Small intestine (tissue), 7 donors: ENCODE data around the gene TPRG1L. TPM values are rescaled to one million over a fixed set of nuclear protein-coding genes. Genes with fewer than 3 reads are reported as not detected.

Source experiments
- DNase-seq, 2 donors: peaks; one replicate each; pipeline versions ENCODE4 v3.0.0 to v3.0.0-alpha.2; 2013
- FAIRE-seq: peaks from 2 replicates; lab custom pipeline; 2012; peaks lifted over from hg19 to GRCh38; lab: Jason Lieb, UNC
- H3K27ac ChIP-seq, 3 donors: one replicate each; pipeline ENCODE4 v1.5.1; 2013; ENCODE audit warnings: low read length in 2 of 3, mild to moderate bottlenecking in 2 of 3, control low read depth in 1 of 3, inconsistent platforms in 1 of 3, low read depth in 1 of 3, moderate library complexity in 1 of 3
- H3K27me3 ChIP-seq, 3 donors: one replicate each; pipeline ENCODE4 v1.6.1; 2013; ENCODE audit warnings: low read length in 3 of 3, inconsistent platforms in 1 of 3; ENCODE audit not compliant: control insufficient read depth in 3 of 3, insufficient read depth in 3 of 3
- H3K36me3 ChIP-seq, 3 donors: one replicate each; pipeline ENCODE4 v1.6.1; 2013; ENCODE audit warnings: low read length in 3 of 3, inconsistent platforms in 1 of 3, low read depth in 1 of 3, mild to moderate bottlenecking in 1 of 3, moderate library complexity in 1 of 3; ENCODE audit not compliant: control insufficient read depth in 3 of 3, insufficient read depth in 2 of 3
- H3K4me1 ChIP-seq, 3 donors: one replicate each; pipeline ENCODE4 v1.6.1; 2013; ENCODE audit warnings: low read length in 2 of 3, inconsistent platforms in 1 of 3, low read depth in 1 of 3, mild to moderate bottlenecking in 1 of 3, moderate library complexity in 1 of 3; ENCODE audit not compliant: control insufficient read depth in 3 of 3, insufficient read depth in 2 of 3
- H3K4me3 ChIP-seq, 3 donors: one replicate each; pipeline ENCODE4 v1.5.1; 2013; ENCODE audit warnings: low read length in 3 of 3, control low read depth in 1 of 3, inconsistent platforms in 1 of 3, low read depth in 1 of 3, mild to moderate bottlenecking in 1 of 3, moderate library complexity in 1 of 3
- H3K9me3 ChIP-seq, 2 donors: one replicate each; pipeline ENCODE4 v1.6.1; 2013; ENCODE audit warnings: low read depth in 1 of 2, low read length in 1 of 2; ENCODE audit not compliant: control insufficient read depth in 2 of 2, insufficient read depth in 1 of 2
- whole genome bisulfite sequencing, 3 donors: extraction: QIAGEN DNeasy Blood & Tissue Kit; methylation state at CpG; one replicate each; pipeline ENCODE4 v1.1.7; 2013; 5-methylcytosine and 5-hydroxymethylcytosine counted together
- polyA plus RNA-seq, 4 donors: library from polyadenylated mRNA; stranded (reverse) in 3 of 4; unstranded in 1 of 4; fragments of 200-250 nt in 3 of 4; fragments of 120-200 nt in 1 of 4; gene quantifications; one replicate each; pipeline versions ENCODE4 v1.2.1 to v1.2.3, GENCODE V29; 2013
- donor health status: healthy with polysubstance abuse.
- donor health status: control.
- donor health status: control.
- donor health status: Bipolar disorder and iron deficiency.
- donor health status: healthy.

TPRG1L gene
- polyA plus RNA-seq, 4 donors = 41.2 to 97.8 (median 92.0) TPM

- FAIRE-seq (no peak), DNase-seq (no peak)
- H3K9me3 ChIP-seq = no peaks in the 10 kb centered on the region
- peaks cover 0 to 9% (median 0%) of the 10 kb centered on the region in 3 donors for H3K4me1 ChIP-seq
- peaks cover 0 to 11% (median 0%) of the 10 kb centered on the region in 3 donors for H3K27me3 ChIP-seq
- H3K36me3 ChIP-seq = no peaks in the 10 kb centered on the region
- 65 to 77% (median 73%) methylated on average over 11 of the region's 11 CpGs for WGBS, 3 donors
- no peak overlapping the region for H3K27ac ChIP-seq
- no peak overlapping the region for H3K4me3 ChIP-seq
Observed at GRCh38 chr1:3675436-3675835, 50.6 kb downstream of the TPRG1L start.

GRCh38 chr1:3676581-3677470 lies 52.0 kb downstream of the TPRG1L start:
- Histone ChIP-seq H3K4me1 (peaks cover 0 to 9% (median 0%) of the 10 kb centered on the region in 3 donors), H3K27ac (no peak overlapping the region), H3K27me3 (peaks cover 0 to 3% (median 0%) of the 10 kb centered on the region in 3 donors), H3K36me3 (no peaks in the 10 kb centered on the region), H3K4me3 (no peak overlapping the region), H3K9me3 (no peaks in the 10 kb centered on the region)
- no peak for FAIRE-seq
- 57 to 66% (median 61%) methylated on average over 18 to 22 of the region's 22 CpGs for WGBS, 3 donors
- no peak for DNase-seq

GRCh38 chr1:3677484-3677883 lies 52.7 kb downstream of the TPRG1L start:
- Histone ChIP-seq H3K4me1 (peaks cover 0 to 9% (median 0%) of the 10 kb centered on the region in 3 donors), H3K27ac (no peak overlapping the region), H3K27me3 (no peaks in the 10 kb centered on the region), H3K36me3 (no peaks in the 10 kb centered on the region), H3K9me3 (no peaks in the 10 kb centered on the region), H3K4me3 (no peak overlapping the region)
- FAIRE-seq = no peak
- 58 to 74% (median 63%) methylated on average over 5 of the region's 5 CpGs for WGBS, 3 donors
- no peak for DNase-seq

- Histone ChIP-seq H3K9me3 (no peaks in the 10 kb centered on the region), H3K27ac (no peak overlapping the region), H3K36me3 (no peaks in the 10 kb centered on the region), H3K4me3 (no peak overlapping the region), H3K4me1 (peaks cover 0 to 9% (median 0%) of the 10 kb centered on the region in 3 donors), H3K27me3 (no peaks in the 10 kb centered on the region)
- FAIRE-seq (no peak), DNase-seq (no peak)
- 61 to 66% (median 66%) methylated on average over 21 of the region's 21 CpGs for WGBS, 3 donors
Observed at GRCh38 chr1:3678361-3679097, 53.7 kb downstream of the TPRG1L start.

- peaks cover 0 to 10% (median 0%) of the 10 kb centered on the region in 3 donors for H3K4me1 ChIP-seq
- no peaks in the 10 kb centered on the region for H3K27me3 ChIP-seq
- H3K9me3 ChIP-seq = no peaks in the 10 kb centered on the region
- DNase-seq = no peak
- FAIRE-seq = no peak
- 67 to 85% (median 70%) methylated on average over 16 to 18 of the region's 18 CpGs for WGBS, 3 donors
- H3K4me3 ChIP-seq = no peak overlapping the region
- no peak overlapping the region for H3K27ac ChIP-seq
- H3K36me3 ChIP-seq = no peaks in the 10 kb centered on the region
Observed at GRCh38 chr1:3679098-3679555, 54.3 kb downstream of the TPRG1L start.

Other genes with a start within 250 kb of the TPRG1L start
- 100 to 1,000 TPM in 2 of 4 donors, 10 to 100 TPM in 2; 31.0 to 121 (median 83.7) TPM for gene ARHGEF16, start 170.3 kb upstream of the TPRG1L start, polyA plus RNA-seq
- gene MEGF6, start 13.5 kb upstream of the TPRG1L start, polyA plus RNA-seq = 1 to 10 TPM in 3 of 4 donors, under 1 TPM in 1; 0.45 to 5.8 (median 3.7) TPM
- 10 to 100 TPM; 16.2 to 36.9 (median 29.3) TPM for gene WRAP73, start 25.1 kb downstream of the TPRG1L start, polyA plus RNA-seq
- under 1 TPM in 2 of 4 donors, not detected in 2; 0.15 to 0.59 TPM for gene TP73, start 27.5 kb downstream of the TPRG1L start, polyA plus RNA-seq
- under 1 TPM in 2 of 4 donors, not detected in 2; 0.06 to 0.27 TPM for gene CCDC27, start 127.4 kb downstream of the TPRG1L start, polyA plus RNA-seq
- 10 to 100 TPM in 1 of 4 donors, 1 to 10 TPM in 1, not detected in 2; 2.1 to 89.2 TPM for gene SMIM1, start 147.7 kb downstream of the TPRG1L start, polyA plus RNA-seq
- 10 to 100 TPM; 16.8 to 44.3 (median 21.4) TPM for gene LRRC47, start 171.5 kb downstream of the TPRG1L start, polyA plus RNA-seq
- 10 to 100 TPM in 2 of 4 donors, 1 to 10 TPM in 2; 8.7 to 26.4 (median 10.8) TPM for gene CEP104, start 232.2 kb downstream of the TPRG1L start, polyA plus RNA-seq
- 10 to 100 TPM in 2 of 4 donors, 1 to 10 TPM in 2; 8.7 to 22.6 (median 11.9) TPM for gene DFFB, start 232.5 kb downstream of the TPRG1L start, polyA plus RNA-seq